ENCODE data around the gene IQCB1.
"Not testable (repeated sequence)": the region's sequence is repeated elsewhere in the genome, so short reads cannot be mapped to it uniquely, and the experiment has no call there.

Gene IQCB1

GRCh38 chr3:121809249-121809648, 25.6 kb downstream of the IQCB1 start:
- no peak for DNase-seq (ENCODE audit: low read depth)

DNA sequence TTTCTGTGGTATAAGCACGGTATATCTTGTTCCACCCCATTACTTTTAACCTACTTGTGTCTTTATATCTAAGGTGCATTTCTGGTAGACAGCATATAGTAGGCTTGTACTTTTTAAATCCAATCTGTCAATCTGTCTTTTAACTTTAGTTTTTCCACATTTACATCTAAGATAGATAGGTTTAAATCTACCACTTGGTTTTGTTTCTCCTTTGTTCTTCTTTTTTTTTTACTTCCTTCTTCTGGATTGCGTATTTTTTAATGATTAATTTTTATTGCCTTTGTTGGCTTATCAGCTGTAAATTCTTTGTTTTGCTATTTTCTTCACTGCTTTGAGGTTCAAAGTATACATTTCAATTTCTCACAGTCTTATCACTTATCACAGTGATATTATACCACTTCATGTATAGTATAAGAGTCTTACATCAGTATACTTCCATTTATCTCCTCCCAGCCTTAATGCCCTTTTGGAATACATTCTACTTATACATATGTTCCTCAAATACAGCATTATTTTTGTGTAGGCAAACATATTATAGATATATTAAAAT, 31.0 kb downstream of the IQCB1 start:
- no peak for DNase-seq (ENCODE audit: low read depth)

GRCh38 chr3:121800906-121801305, 34.0 kb downstream of the IQCB1 start:
- no peak for DNase-seq (ENCODE audit: low read depth)

DNA sequence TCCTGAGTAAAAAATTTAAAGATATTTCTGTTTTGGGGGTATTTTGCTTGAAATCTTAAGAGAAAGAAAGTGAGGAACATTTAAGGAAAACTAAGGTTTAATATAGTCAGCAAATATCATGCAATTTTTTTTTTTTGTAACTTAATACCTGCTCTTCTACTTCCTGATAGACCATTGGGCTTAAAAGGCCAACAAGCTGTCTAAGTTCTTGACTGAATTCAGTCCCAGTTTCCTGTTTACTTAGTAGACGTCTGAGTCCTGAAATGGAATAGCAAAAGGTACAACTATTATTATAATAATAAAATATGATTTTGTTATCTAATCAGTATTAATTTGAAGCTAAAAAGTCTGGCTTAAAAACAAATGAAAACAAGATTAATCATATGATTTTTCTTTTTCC, 37.9 kb downstream of the IQCB1 start:
- no peak for DNase-seq (ENCODE audit: low read depth)

DNA sequence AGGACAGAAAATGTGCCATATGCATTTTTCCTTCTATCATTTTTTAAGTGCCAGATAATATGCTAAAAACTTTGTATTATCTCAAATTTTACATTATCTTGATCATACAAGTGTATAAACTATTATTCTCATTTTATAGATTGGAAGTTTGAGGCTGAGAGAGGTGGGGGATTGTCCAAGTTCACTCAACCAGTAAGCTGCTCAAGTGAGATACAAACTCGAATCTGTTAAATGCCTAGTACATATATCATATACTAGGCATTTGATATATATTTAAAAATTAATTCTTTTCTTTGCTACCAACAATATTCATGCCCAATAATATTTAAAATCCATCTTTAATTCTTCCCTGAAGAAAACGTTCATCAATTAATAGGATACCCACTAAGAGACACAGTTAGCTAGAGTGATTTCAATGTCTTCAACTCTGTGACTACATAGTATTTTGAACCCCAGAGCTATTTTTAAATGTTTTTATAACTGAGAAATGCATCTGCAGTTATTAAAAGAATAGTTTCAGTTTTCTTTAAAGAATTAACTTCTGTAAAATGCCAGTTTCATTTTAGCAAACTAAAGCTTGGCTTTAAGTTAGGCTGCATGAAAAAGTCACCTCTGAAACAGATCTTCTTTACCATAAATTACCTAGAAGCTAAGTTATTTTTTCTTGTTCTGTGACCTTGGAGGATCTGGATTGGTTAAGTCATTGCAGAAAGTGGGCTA, 40.4 kb downstream of the IQCB1 start:
- DNase-seq (ENCODE audit: low read depth), result no peak

DNA sequence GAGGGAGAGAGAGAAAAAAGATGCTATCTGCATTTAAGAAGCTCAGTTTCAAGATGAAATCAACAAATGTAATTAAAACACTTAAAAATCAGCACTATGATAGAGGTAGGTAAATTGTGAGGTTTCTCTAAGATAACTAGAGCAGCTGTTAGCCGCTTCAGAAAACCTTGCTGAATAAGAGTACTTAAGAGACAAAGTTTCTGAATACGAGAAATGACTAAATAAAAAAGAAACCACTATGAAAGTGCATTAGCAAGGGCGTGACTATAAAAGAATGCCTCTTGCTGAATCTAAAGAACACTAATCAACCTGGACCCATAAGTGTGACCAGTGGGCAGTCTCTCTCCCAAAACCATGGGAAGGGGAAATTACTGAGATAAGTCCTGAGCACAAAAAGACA, 41.8 kb downstream of the IQCB1 start:
- DNase-seq (ENCODE audit: low read depth), result no peak

DNA sequence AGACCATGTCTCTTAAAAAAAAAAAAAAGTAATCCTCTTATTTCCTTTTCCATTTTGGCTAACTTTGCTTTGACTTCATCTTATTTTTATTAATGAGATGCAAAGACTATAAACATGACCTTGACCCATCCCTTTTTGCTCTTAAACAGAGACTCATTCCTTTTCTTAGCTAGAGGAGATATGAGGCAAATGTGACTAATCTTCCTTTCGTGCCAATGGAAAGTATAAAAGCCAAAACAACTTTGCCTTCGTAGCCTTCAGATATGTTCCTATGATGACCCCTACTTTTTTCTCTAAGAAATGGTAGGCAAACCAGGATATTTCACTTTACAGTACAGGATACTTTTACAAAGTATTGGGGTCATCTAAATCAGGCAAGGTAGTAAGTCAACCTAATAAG, 48.4 kb downstream of the IQCB1 start:
- DNase-seq (ENCODE audit: low read depth), result peak; percentile 9

GRCh38 chr3:121782784-121783183, 52.1 kb downstream of the IQCB1 start:
- DNase-seq (ENCODE audit: low read depth), result not testable (repeated sequence)

DNA sequence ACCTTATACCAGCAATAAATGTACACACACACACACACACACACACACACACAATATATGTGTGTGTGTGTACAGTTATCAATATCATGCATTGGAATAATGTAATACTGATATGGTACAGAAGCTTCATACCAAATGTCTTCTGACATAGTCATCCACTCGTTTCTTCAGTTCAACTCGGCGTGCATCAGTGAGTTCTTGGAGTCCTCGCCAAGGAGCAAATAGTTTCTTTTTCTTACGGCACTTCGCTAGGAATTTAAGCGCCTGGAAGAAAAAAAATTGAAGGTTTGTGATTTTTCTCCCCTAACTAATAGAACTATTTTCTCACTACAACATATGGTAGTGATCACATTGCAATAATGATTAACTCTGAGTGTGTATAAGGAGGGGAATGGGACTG, 53.2 kb downstream of the IQCB1 start:
- DNase-seq (ENCODE audit: low read depth), result no peak

DNA sequence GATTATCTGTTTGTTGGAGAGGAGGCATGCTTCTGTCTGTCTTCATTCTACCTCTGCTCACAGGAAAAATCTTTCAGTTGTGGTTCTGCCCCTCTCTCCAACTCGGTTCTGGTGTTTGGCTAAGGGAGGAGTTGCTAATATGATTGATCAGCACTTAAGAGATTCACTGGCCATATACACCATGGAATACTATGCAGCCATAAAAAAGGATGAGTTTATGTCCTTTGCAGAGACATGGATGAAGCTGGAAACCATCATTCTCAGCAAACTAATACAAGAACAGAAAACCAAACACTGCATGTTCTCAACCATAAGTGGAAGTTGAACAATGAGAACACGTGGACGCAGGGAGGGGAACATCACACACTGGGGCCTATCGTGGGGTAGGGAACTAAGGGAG, 59.8 kb downstream of the IQCB1 start:
- not testable (repeated sequence) for DNase-seq (ENCODE audit: low read depth)

DNA sequence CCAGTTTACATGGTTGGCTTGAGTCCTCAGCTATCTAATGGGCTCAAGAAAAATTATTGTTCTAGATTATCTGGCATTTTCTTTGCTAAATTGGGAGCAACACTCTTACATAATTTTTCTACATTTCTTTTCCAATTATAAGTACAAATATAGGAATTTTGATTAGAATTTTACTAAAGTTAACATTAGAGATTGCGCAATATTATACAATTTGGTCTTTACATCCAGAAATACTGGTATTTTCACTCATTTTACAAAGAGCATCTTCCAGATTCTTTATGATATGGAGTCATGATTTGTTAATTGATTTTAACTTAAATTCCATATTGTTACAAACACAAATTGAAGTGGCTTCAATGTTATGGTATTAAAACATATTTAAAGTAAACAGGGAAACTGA, 65.6 kb downstream of the IQCB1 start:
- DNase-seq (ENCODE audit: low read depth), result no peak

DNA sequence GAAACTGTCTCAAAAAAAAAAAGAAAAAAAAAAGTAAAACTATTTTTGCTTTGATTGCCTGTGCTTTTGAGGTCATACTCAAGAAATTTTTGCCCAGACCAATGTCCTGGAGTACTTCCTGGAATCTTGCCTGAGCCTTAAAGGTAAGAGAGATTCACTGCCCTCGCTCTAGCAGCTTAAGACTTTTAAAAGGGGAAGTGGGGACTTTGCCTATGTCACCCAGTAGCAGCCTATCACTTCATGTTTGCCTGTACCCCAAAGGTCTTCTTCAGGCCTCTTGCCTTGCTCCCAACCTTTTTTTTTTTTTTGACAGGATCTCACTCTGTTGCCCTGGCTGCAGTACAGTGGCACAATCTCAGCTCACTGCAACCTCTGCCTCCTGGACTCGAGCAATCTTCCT, 66.4 kb downstream of the IQCB1 start:
- no peak for DNase-seq (ENCODE audit: low read depth)

- DNase-seq (ENCODE audit: low read depth), result no peak
Observed at GRCh38 chr3:121759541-121760202, 75.2 kb downstream of the IQCB1 start.

GRCh38 chr3:121758727-121759450, 76.0 kb downstream of the IQCB1 start:
- no peak for DNase-seq (ENCODE audit: low read depth)

- no peak for DNase-seq (ENCODE audit: low read depth)
Observed at GRCh38 chr3:121757812-121758545, 76.9 kb downstream of the IQCB1 start.

DNA sequence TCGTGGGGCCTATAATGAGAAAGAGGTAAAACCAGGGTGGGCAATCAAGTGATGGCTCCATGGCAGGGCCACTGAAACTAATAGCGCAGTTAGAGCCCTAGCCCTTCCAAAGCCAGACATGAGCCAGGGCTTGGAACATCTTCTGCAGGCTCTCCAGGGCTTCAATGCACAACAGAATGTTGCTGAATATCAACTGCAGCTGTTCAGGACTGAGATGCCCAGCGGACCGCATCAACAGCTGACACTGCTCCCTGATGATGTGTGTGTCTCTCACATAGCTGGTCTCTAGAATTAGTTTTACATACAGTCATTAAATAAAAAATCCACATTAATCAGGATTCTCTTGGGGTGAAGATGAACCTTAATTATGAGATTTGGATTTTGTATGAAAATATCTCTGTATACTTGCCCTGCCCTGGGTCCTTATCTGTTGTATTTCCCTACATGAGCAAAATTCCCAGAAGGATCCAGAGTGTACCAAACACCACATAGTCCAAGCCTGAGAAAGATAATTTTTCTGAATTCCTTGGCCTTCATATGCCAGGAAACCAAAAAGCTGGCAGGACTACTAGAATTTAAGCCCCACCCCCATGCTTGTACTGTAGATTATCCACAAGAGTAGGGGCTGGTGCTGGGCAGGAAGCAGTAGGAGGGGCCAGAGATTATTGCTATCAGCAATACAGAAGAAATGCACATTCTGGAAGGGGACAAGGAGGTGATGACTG, 77.6 kb downstream of the IQCB1 start:
- DNase-seq (ENCODE audit: low read depth), result peak; percentile 19

- no peak for DNase-seq (ENCODE audit: low read depth)
Observed at GRCh38 chr3:121752772-121753171, 82.1 kb downstream of the IQCB1 start.

- no peak for DNase-seq (ENCODE audit: low read depth)
Observed at GRCh38 chr3:121752261-121752660, 82.6 kb downstream of the IQCB1 start.

DNA sequence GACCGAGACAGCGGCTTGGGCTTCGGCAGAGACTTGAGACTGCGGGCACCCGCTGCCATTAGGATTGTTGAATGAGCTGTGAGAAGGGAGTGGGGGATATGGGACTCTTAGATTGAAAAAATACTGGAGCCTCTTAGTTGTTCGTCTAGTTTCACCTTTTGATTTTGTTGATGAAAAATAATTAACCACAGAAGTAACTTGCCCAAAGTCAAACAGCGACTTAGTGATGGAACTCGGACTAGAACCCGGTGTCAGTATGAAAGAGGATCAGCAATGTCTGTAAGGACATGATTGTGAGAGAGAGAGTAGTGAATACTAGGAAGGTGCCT, 84.8 kb downstream of the IQCB1 start:
- no peak for DNase-seq (ENCODE audit: low read depth)

GRCh38 chr3:121749276-121750086, 85.4 kb downstream of the IQCB1 start, which contains the start of gene GOLGB1:
Gene GOLGB1 (minus strand): TSS chr3:121749741. CDS start chr3:121730971, 18,770 bp downstream.
- DNase-seq (ENCODE audit: low read depth), result peak; percentile 100

All from EH (cell line).